ENCODE measurements around the gene TRNT1.

Gene TRNT1

DNA sequence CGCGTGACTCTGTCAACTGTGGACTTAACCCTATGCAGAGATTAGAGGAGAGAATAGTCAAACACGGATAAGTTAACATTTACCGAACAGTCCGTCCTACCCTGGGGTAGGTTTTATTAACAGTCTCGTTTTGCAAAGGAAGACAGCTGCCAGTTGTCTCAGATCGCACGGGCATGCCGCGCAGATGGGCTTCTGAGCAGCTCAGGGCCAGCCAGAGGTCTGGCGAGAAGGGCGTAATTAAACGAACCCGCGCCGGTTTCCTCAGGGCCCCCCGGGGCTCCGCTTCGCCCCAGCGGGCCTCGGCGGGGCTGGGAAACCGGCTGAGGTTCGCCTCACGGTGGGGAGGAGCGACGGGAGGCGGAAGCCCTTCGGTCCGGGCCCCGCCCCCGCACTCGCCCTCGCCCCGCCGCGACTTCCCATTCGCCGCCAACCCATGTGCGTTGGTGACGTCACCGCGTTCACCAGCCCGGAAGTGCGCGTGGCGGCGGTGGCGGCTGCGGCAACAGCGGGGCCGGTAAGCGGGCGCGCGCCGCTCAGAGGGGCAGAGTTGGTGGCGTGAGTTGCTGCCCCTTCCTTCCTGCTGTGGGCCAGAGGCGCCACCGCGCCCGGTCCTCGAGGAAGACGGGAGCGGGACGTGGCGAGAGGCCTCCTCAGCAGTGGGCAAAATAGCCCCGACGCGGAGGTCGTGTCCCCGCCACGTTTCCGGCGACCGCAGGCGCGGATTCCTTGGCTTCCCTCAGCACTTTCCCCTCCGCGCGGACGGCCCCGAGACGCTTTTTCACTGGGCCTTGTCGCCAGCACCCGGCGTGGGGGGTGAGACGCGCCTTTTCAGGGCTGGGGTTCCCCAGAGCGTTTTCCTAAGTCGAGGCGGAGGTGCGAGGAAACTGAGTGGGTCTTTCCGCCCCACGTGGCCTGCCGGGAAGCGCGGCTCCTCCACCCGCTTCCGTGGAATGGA, at the start of gene TRNT1:
TSS of gene TRNT1 (plus strand) at position 464 of the 955 bp plus-strand sequence. CDS start 2,101 bp downstream, outside the sequence.
- TF ChIP-seq, protein P1, sequence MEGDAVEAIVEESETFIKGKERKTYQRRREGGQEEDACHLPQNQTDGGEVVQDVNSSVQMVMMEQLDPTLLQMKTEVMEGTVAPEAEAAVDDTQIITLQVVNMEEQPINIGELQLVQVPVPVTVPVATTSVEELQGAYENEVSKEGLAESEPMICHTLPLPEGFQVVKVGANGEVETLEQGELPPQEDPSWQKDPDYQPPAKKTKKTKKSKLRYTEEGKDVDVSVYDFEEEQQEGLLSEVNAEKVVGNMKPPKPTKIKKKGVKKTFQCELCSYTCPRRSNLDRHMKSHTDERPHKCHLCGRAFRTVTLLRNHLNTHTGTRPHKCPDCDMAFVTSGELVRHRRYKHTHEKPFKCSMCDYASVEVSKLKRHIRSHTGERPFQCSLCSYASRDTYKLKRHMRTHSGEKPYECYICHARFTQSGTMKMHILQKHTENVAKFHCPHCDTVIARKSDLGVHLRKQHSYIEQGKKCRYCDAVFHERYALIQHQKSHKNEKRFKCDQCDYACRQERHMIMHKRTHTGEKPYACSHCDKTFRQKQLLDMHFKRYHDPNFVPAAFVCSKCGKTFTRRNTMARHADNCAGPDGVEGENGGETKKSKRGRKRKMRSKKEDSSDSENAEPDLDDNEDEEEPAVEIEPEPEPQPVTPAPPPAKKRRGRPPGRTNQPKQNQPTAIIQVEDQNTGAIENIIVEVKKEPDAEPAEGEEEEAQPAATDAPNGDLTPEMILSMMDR (IDR thresholded peaks at IDR 0.05) = no peak

DNA sequence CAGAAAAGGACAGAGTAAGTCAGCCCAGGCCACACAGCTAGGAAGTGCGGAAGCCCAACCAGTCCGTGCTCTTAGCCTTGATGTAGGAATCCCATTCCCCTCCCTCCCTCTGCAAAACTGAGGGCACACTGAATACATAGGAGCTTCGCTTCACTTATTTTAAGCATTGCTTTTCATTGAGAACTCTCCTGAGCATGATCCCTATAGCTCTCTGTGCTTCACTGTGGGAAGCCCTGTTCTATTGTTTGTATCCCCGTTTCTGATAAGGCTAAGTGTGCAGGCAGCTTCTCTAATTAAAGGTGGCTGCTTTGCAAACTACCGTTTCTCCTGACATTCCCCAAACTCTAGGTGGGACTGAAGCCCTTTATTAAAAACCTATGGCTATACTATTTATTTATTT, 46.4 kb upstream of the TRNT1 start:
- TF ChIP-seq, protein P1 (IDR thresholded peaks at IDR 0.05) = no peak

GRCh38 chr3:3081381-3082233, 45.1 kb upstream of the TRNT1 start:
- TF ChIP-seq, protein P1 (IDR thresholded peaks at IDR 0.05) = no peak

DNA sequence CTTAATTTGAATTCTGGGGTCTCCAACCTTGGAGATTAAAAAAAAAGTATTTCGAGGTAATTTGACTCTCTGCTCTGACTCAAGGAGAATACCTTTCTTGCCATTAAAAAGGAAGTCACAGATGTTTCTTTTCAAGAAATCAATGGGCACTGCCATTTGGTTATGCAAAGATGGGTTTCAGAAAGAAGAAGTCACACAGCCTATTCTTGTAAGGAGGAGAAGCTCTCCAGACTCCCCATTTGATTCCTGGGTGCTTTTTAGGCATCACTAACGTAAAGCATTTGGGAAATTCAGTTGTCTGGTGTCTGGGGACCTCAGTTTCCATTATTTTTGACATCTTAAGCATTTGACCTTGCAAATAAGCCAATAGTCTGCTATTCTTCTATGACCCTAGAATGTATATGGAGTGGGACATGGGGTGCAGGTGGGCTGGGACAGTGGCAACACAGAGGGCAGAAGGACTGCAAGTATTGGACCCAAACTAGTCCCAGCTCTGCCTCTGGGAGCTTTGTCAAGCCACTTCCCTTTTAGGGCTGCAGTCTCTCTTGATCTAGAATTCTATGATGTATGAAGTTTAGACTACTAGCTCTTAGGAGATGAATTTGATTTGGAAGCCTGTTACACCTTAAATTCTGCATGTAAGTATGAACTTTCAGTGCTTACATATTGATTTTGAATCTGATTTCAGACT, 44.4 kb upstream of the TRNT1 start:
- TF ChIP-seq, protein P1 (IDR thresholded peaks at IDR 0.05) = no peak

- TF ChIP-seq, protein P1 (IDR thresholded peaks at IDR 0.05) = no peak
Observed at GRCh38 chr3:3084890-3085289, 41.9 kb upstream of the TRNT1 start.

- TF ChIP-seq, protein P1 (IDR thresholded peaks at IDR 0.05) = no peak
Observed at GRCh38 chr3:3085782-3086181, 41.0 kb upstream of the TRNT1 start.

GRCh38 chr3:3086239-3086638, 40.5 kb upstream of the TRNT1 start:
- TF ChIP-seq, protein P1 (IDR thresholded peaks at IDR 0.05) = no peak

Measured in LNCAP (cell line).